Endothelial cell of umbilical vein (primary cell): ENCODE data around the gene DSCAML1. TPM values are rescaled to one million over a fixed set of nuclear protein-coding genes. Genes with fewer than 3 reads are reported as not detected.

ENCODE experiments used
- BruUV-seq: library from RNA; stranded (reverse); fragments of 400-500 nt; replicated peaks from 2 replicates; lab custom pipeline; 2021; lab: Mats Ljungman, UMichigan
- CTCF ChIA-PET: fragments of 300-600, 350-600 bp; sonication (Branson Sonifier 250); formaldehyde crosslinking; loops from one replicate; lab custom pipeline; 2021; ENCODE audit warnings: antibody characterized with exemption, inconsistent platforms; lab: Charles Lee
- POLR2A ChIA-PET: fragments of 300-600, 350-600 bp; sonication (Branson Sonifier 250); formaldehyde crosslinking; loops from one replicate; lab custom pipeline; 2021; ENCODE audit warnings: antibody characterized with exemption, inconsistent platforms; lab: Charles Lee
- DNase-seq: peaks from one replicate; pipeline ENCODE4 v3.0.0-alpha.2; 2011; ENCODE audit warnings: low read depth, low spot score
- FAIRE-seq: peaks from 2 replicates; lab custom pipeline; 2011; peaks lifted over from hg19 to GRCh38; lab: Jason Lieb, UNC
- H2AFZ ChIP-seq: 2 replicates; pipeline ENCODE4 v1.6.0; 2012; ENCODE audit warnings: low read depth, low read length, control low read depth, inconsistent platforms
- H3K27ac ChIP-seq: 2 replicates; pipeline ENCODE4 v1.5.1; 2011; ENCODE audit warnings: low read depth, mild to moderate bottlenecking, control low read depth, low read length, moderate library complexity; ENCODE audit not compliant: insufficient read depth
- H3K27me3 ChIP-seq, 2 experiments: 2 replicates each; pipeline versions ENCODE4 v1.6.0 to v1.6.1; 2011; ENCODE audit warnings: low read length in 2 of 2, mixed read lengths in 1 of 2; ENCODE audit not compliant: control insufficient read depth in 2 of 2, insufficient read depth in 2 of 2
- H3K36me3 ChIP-seq, 2 experiments: 2 replicates in 1 of 2; 3 replicates in 1 of 2; pipeline ENCODE4 v1.5.1; 2011; ENCODE audit warnings: low read length in 2 of 2, mild to moderate bottlenecking in 1 of 2, moderate library complexity in 1 of 2; ENCODE audit not compliant: control insufficient read depth in 2 of 2, insufficient read depth in 2 of 2; ENCODE audit errors: extremely low read depth in 1 of 2
- H3K4me1 ChIP-seq: 3 replicates; pipeline ENCODE4 v1.5.1; 2011; ENCODE audit warnings: mild to moderate bottlenecking, low read length; ENCODE audit not compliant: control insufficient read depth, insufficient read depth; ENCODE audit errors: extremely low read depth
- H3K4me2 ChIP-seq: 2 replicates; pipeline ENCODE4 v1.6.1; 2011; ENCODE audit warnings: low read length, control low read depth, mixed read lengths; ENCODE audit not compliant: insufficient read depth
- H3K4me3 ChIP-seq, 3 experiments: fragments of 200-600 bp in 1 of 3; sonication (generic), shearing (Covaris generic) in 1 of 3; replicated peaks in 1 of 3; 2 replicates each; pipeline ENCODE4 v1.5.1; 2011 to 2016; ENCODE audit warnings: control low read depth in 3 of 3, low read length in 3 of 3, mild to moderate bottlenecking in 2 of 3, inconsistent platforms in 1 of 3, low read depth in 1 of 3, moderate library complexity in 1 of 3; ENCODE audit not compliant: insufficient read depth in 1 of 3
- H3K79me2 ChIP-seq: 2 replicates; pipeline ENCODE4 v1.6.0; 2012; ENCODE audit warnings: low read length, inconsistent platforms; ENCODE audit not compliant: control insufficient read depth, insufficient read depth
- H3K9ac ChIP-seq: replicated peaks from 2 replicates; pipeline ENCODE3; 2011; ENCODE audit warnings: low read length, control low read depth; ENCODE audit not compliant: insufficient read depth; ENCODE audit errors: extremely low read depth
- H3K9me1 ChIP-seq: replicated peaks from 3 replicates; pipeline ENCODE4 v1.6.0; 2011; ENCODE audit warnings: mild to moderate bottlenecking, low read length; ENCODE audit not compliant: control insufficient read depth, insufficient read depth; ENCODE audit errors: extremely low read depth
- H3K9me3 ChIP-seq: replicated peaks from 2 replicates; pipeline ENCODE4 v1.5.1; 2012; ENCODE audit warnings: low read length, inconsistent platforms; ENCODE audit not compliant: control insufficient read depth, insufficient read depth
- H4K20me1 ChIP-seq: replicated peaks from 2 replicates; pipeline ENCODE3; 2011; ENCODE audit warnings: mild to moderate bottlenecking, low read length; ENCODE audit not compliant: control insufficient read depth, insufficient read depth; ENCODE audit errors: extremely low read depth
- CTCF ChIP-seq, 2 donors: IDR thresholded peaks; 1 replicate in 1 of 2; 2 replicates in 1 of 2; pipeline ENCODE4 v1.5.1; 2011; ENCODE audit warnings: low read length in 2 of 2, mild to moderate bottlenecking in 2 of 2, moderate library complexity in 2 of 2, control low read depth in 1 of 2, inconsistent platforms in 1 of 2, low read depth in 1 of 2; ENCODE audit not compliant: insufficient read depth in 1 of 2; ENCODE audit errors: extremely low read depth in 1 of 2
- EZH2 ChIP-seq: IDR thresholded peaks from 2 replicates; pipeline ENCODE4 v1.6.1; 2012; ENCODE audit warnings: borderline replicate concordance, low read depth, mild to moderate bottlenecking, moderate library complexity, low read length, inconsistent platforms; ENCODE audit not compliant: severe bottlenecking
- GATA2 ChIP-seq: IDR thresholded peaks from 2 replicates; pipeline ENCODE4 v1.7.0; 2011; ENCODE audit warnings: low read depth, mild to moderate bottlenecking, moderate library complexity, mixed read lengths, low read length; ENCODE audit not compliant: insufficient read length, insufficient read depth
- JUN ChIP-seq: IDR thresholded peaks from 2 replicates; pipeline ENCODE4 v1.6.1; 2011; ENCODE audit warnings: borderline replicate concordance, low read depth; ENCODE audit not compliant: insufficient read length, insufficient read depth
- MAX ChIP-seq: IDR thresholded peaks from 2 replicates; pipeline ENCODE4 v1.6.1; 2011; ENCODE audit not compliant: insufficient read depth, insufficient read length
- MYC ChIP-seq: IDR thresholded peaks from one replicate; pipeline ENCODE4 v1.6.1; 2011; ENCODE audit warnings: mild to moderate bottlenecking, low read depth, low read length
- POLR2A ChIP-seq: IDR thresholded peaks from 2 replicates; pipeline ENCODE4 v1.6.1; 2012; ENCODE audit warnings: low read depth, mild to moderate bottlenecking, control low read depth, low read length
- POLR2AphosphoS5 ChIP-seq: IDR thresholded peaks from 2 replicates; pipeline ENCODE4 v1.6.1; 2012; ENCODE audit warnings: low read depth, mild to moderate bottlenecking, control low read depth, low read length, moderate library complexity; ENCODE audit not compliant: insufficient read depth
- dilution Hi-C: fragments of 300-500 bp; cut with MboI; formaldehyde crosslinking; loops from one replicate; pipeline ENCODE4 v1.15.0; 2019; ENCODE audit warnings: low sequenced_read_pairs; ENCODE audit not compliant: extremely low pct_ligation_motif_present
- intact Hi-C: fragments of 100-400 bp; cut with micrococcal nuclease; formaldehyde crosslinking; loops from one replicate; pipeline ENCODE4 v1.10.0; 2022
- polyA plus RNA-seq, 4 experiments: library from polyadenylated mRNA; depleted of rRNA in 3 of 4; stranded (reverse) in 3 of 4; unstranded in 1 of 4; fragments of >200 nt; gene quantifications; 2 replicates each; pipeline versions ENCODE4 v1.2.1 to v1.2.3, GENCODE V29; 2011 to 2012; ENCODE audit warnings: missing spikeins in 1 of 4
- total RNA-seq: library from RNA; stranded (reverse); gene quantifications from 2 replicates; pipeline ENCODE4 v1.2.3, GENCODE V29; 2021

The DSCAML1 gene
- total and polyA plus RNA-seq, 2 donors (not counting 3 experiments of a cell fraction or from before 2014, with no cell fraction given), result not detected

GRCh38 chr11:117520201-117520600 lies 276.8 kb downstream of the DSCAML1 start:
- intact Hi-C loops, result no loop called here
- no peaks in the 10 kb centered on the region for H3K79me2 ChIP-seq
- dilution Hi-C loops, result no loop called here
- no TSS peak for BruUV-seq
- no peak overlapping the region for H3K27ac ChIP-seq
- TF ChIP-seq CTCF (IDR thresholded peaks at IDR 0.05; ENCODE audit: extremely low read depth in 1 of 2, insufficient read depth in 1 of 2, low read depth in 1 of 2, low read length in 2 of 2) (no peak), MAX (no peak), MYC (no peak), JUN (no peak), EZH2 (no peak), GATA2 (no peak), POLR2AphosphoS5 (no peak), POLR2A (no peak)
- H3K4me3 ChIP-seq, result no peak overlapping the region
- H3K9ac ChIP-seq, result no peak overlapping the region
- no peaks in the 10 kb centered on the region for H3K9me3 ChIP-seq
- no peaks in the 10 kb centered on the region for H4K20me1 ChIP-seq
- no peaks in the 10 kb centered on the region for H3K27me3 ChIP-seq
- H2AFZ ChIP-seq, result no peak overlapping the region
- no peaks in the 10 kb centered on the region for H3K4me1 ChIP-seq
- H3K36me3 ChIP-seq, result no peaks in the 10 kb centered on the region
- CTCF ChIA-PET, result no interaction called here
- DNase-seq (no peak), FAIRE-seq (no peak)
- POLR2A ChIA-PET, result no interaction called here
- H3K9me1 ChIP-seq, result no peaks in the 10 kb centered on the region
- no peak overlapping the region for H3K4me2 ChIP-seq
